Mucosa of gallbladder (tissue), 1 donor: Measurements from ENCODE around the gene GSTA1. TPM values are rescaled to one million over a fixed set of nuclear protein-coding genes. Genes with fewer than 3 reads are reported as not detected.
A peak's percentile ranks its signal among the peaks of the same experiment; 100 is the strongest.
"Not testable (repeated sequence)": the region's sequence is repeated elsewhere in the genome, so short reads cannot be mapped to it uniquely, and the experiment has no call there.

Experiments
- DNase-seq: peaks from one replicate; pipeline ENCODE4 v3.0.0-alpha.2; 2020; ENCODE audit warnings: low spot score
- total RNA-seq: library from RNA; stranded (reverse); gene quantifications from one replicate; pipeline ENCODE4 v1.2.1, GENCODE V29; 2021
- donor health status: DM: no; HTN: no; CAD: no.

Gene GSTA1
- total RNA-seq, 1 donor from 2014 or later = 382 TPM

DNA sequence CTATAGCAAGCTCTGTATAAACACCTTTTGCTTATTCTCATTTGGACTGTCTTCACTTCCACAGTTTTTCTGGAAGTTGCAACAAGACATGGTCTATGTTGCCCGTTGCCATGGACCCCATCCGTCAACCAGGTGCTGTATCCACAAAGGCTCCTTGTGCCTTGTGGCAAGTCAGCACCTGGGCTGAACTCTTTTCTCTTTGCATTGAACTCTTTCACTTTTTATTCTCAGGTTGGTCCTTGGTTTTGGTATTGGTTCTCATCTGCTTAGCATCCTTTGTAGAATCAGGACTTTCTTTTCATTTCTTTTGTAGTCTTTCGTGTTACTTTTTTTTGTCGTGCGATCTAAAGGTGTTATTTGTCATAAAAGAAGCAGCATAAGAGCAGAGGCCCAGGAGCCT, 5.0 kb upstream of the GSTA1 start:
- no peak for DNase-seq

DNA sequence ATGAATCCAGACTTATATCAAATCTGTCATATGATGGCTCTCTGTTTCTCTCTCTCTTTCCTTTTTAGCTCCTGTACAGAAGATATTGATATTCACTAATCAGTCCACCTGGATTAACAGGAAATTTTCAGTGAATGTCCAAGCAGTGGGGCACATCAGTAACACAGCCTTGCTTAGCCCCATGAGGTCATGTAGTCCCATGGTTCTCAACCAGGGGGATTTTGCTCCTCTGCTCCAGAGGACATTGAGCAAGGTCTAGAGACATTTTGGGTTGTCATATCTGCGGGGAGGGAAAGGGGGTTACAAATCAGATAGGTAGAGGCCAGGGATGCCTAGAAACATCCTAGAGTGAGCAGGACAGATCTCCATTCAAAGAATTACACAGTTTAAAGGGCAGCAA, 810 bp downstream of the GSTA1 start:
- no peak for DNase-seq

DNA sequence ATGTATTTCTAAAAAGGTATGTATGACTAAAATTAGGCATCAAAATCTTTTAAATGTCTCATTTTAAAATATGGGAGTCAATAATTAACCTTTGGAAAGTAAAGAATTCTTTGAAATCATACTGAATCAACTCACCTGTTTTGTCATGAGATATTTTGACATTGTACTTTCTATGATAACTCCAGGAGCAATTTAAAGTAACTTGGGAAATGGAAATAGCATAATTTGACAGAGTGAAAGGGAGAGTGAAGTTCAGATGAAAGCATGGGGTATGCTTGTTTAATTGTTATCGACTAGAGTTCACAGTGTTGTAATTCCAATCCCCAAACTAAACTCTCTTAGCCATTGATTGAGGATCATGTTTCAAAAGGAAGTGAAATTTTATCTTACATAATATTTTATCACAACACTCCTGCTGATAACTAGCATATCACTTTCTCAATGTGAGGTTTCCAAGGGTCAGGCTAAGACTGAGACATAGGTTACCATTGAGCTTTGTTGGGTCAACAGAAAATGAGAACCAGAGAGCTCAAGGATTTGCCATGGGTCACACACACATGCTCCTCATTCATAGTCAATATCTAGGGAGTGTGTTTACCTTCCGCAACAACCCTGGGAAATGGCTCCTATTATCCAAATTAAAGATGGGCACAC, 2.3 kb downstream of the GSTA1 start:
- peak; percentile 22 for DNase-seq

DNA sequence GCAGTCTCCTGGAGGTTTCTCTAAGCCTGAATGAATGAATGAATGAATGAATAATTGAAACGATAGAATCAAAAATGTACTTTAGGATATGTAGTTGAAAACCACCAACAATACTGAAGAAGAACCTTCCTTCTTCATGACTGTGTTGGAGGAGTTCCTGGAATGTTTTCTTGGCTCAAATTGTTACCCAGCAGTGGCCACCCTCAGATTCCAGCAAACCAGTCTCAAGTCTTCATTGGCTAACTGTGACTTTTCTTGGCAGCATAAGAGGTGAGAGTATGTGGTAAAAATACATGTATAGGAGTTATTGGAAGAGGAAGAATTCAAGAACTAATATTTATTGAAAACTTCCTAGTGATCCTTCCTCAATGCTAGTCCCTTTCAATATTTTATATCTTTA, 4.3 kb downstream of the GSTA1 start:
- DNase-seq = not testable (repeated sequence)

DNA sequence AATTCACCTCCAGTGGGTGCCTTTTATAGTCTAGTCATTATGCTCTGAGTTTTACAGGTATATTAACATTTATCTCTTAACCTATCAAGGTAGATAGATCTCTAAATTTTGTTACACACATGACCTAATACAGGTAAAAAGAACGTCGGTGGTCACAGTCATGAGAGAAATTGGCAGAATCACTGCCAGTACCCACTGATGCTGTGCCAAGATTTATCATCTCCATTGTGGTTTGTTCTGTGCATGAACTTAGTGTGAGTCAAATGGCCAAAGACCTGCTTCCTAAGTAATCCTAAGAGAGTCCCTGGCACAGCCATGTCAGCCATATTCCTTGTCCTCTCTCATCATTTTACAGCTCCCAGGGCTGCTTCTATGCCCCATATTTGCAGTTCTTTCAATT, 9.2 kb downstream of the GSTA1 start:
- not testable (repeated sequence) for DNase-seq

DNA sequence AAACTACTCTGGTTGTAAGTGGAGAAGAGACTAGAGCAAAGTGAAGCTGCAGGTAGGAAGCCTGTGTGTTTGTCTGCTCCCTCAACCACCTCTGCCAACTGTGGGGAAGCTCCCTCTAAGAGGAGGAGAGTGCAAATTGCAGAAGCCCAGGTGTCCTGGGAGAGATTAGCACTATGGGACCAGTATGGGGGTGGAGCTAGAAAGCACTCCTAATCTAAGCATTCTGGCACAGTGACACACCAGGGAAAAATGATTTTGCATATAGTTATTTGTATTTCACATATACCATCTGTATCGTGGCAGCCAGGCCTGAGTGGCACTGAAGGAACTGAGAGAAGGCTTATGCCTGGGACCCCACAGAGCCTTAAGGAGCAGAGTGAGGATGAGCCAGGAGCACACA, 12.8 kb downstream of the GSTA1 start:
- DNase-seq = no peak

DNA sequence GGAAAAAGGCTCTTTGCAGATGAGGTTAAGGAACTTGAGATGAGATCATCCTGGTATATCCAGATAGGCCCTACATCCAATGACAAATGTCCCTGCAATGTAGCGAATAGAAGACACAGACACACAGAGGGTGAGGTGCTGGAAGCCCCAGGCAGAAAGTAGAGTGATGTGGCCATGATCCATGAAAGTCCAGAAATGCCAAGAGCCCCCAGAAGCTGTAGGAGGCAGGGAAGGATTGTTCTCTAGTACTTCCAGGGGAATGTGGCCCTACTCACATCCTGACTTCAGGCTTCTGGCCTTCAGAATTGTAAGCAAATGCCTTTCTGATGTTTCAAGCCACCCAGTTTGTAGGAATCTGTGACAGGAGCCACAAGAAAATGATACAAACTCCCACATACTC, 14.0 kb downstream of the GSTA1 start:
- not testable (repeated sequence) for DNase-seq

DNA sequence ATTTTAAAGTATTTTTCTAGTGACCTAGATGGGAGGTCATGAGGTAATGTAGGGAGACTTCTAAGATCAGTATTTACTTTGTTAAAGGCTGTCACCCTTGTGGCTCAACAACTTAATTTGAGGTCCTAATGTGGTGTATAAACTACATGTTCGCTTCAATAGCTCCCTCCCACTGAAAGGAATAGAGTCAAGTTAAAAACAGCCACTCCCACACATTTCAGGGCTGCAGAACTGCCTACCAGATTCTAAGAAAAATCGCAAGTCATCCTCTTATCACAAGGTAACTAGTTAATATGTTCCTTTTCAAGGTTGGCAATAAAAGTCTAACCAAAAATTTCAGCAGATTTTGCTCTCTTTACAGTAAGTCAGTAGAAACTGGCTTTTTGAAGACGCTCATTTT, 15.1 kb downstream of the GSTA1 start:
- no peak for DNase-seq

DNA sequence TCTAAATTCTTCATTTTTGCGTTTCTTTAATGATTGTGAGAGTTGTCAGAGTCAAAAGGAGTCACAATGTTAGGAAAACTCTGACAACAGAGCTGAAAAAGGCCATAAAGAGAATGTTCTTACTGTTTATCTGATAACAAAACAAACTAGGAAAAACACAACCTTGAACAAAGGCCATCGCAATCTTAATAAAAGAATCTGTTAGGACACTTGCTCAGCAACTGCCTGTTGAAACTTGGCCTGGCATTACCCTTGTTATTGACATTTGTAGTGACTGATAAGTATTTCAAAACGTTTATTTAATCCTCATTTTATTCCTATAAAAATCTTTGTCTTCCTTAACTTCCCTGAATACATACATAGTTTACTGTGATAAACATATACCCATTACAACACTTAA, 15.7 kb downstream of the GSTA1 start:
- no peak for DNase-seq

DNA sequence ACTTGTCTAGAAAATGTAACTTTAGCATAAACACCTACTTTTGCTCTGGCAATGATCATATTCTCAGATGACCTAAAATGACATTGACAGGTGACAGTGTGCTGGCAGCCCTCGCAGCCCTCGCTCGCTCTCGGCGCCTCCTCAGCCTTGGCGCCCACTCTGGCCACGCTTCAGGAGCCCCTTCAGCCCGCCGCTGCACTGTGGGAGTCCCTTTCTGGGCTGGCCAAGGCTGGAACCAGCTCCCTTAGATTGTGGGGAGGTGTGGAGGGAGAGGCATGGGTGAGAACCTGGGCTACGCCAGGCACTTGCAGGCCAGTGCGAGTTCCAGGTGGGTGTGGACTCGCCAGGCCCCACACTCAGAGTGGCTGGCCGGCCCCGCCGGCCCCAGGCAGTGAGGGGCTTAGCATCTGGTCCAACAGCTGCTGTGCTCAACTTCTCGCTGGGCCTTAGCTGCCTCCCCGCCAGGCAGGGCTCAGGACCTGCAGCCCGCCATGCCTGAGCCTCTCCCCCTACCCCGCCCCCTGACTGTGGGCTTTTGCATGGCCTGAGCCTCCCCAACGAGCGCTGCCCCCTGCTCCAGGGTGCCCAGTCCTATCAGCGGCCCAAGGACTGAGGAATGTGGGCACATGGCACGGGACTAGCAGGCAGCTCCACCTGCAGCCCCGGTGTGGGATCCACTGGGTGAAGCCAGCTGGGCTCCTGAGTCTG, 17.2 kb downstream of the GSTA1 start:
- no peak for DNase-seq

DNA sequence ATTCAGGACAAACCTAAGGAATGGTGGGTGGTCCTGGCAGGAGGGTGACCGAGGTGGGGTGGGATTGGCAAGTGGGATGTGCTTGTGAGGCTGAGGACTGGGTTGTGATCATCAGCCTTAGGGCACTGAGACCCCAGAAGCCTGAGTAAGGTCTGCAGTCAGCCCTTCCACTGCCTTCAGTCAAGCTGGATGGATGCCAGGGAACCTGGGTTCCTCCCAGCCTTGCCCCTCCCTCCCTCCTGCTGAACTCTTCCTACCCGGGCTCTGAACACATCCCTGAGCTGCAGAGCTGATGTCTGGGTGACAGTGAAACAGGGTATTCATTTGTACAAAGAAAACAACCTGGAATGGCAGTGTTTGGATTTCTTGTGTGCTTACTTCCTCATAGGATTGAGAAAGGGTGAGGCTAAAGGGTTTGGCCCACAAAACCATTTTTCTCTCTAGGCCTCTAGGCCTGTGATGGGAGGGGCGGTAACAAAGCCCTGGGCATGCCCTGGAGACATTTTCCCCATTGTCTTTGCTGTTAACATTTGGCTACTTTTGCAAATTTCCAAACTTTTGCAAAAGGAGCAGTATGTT, 20.8 kb downstream of the GSTA1 start:
- peak; percentile 41 for DNase-seq

DNA sequence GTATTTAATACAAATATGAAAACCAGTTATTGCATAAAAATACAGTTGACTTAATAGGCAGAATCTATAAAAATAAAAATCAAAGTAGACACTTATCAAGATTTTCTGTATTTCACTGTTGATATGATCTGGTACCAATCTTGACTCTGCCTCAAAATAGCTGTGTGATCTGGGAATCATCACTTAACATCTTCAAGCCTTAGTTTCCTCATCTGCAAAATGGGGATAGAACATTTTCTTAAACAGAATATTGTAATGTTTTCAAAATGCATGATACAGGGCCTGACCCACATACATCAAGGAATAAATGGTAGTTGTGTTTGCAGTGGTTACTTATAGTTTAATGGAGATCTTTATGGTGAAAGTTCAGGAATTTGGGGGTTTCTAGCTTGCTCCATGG, 21.4 kb downstream of the GSTA1 start:
- DNase-seq = not testable (repeated sequence)

DNA sequence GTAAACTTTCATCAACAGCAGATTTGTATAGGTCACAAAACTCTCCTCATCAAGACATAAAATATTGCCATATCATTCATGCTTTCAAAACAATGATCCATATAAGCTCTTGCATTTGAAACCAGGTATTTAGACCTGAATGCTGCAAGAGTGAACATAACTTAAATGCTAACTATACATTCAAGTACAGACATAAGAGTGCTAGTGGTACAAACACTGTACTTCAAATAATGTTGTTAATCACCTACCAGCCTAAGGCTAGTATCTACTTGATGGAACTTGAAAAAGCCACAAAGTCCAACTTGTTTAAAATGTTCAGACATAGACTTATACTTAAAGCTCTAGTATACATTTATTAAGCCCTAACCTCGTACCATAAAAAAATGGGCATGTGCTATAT, 24.4 kb downstream of the GSTA1 start:
- no peak for DNase-seq

DNA sequence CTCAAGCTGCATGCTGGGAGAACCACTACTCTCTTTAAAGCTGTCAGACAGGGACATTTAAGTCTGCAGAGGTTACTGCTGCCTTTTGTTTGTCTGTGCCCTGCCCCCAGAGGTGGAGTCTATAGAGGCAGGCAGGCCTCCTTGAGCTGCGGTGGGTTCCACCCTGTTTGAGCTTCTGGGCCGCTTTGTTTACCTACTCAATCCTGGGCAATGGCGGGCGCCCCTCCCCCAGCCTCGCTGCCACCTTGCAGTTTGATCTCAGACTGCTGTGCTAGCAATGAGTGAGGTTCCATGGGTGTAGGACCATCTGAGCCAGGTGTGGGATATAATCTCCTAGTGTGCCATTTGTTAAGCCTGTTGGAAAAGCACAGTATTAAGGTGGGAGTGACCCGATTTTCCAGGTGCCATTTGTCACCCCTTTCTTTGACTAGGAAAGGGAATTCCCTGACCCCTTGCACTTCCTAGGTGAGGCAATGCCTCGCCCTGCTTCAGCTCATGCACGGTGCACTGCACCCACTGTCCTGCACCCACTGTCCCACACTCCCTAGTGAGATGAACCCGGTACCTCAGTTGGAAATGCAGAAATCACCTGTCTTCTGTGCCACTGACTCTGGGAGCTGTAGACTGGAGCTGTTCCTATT, 26.8 kb downstream of the GSTA1 start:
- DNase-seq = not testable (repeated sequence)

DNA sequence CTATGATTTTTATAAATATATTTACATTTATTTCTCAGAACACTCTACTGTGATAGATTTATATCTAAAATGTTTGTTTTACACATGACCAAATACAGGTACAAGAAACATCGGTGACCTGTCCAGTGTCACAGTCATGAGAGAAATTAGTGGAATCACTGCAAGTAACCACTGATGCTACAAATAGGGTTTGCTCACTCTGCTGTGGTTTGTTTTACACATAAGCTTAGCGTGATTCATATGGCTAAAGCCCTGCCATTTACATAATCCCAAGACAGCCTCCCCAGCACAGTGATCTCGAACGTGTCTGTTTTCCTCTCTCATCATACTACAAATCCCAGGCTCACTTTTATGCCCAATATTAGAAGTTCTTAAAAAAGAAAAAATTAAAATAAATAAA, 34.2 kb downstream of the GSTA1 start:
- not testable (repeated sequence) for DNase-seq

DNA sequence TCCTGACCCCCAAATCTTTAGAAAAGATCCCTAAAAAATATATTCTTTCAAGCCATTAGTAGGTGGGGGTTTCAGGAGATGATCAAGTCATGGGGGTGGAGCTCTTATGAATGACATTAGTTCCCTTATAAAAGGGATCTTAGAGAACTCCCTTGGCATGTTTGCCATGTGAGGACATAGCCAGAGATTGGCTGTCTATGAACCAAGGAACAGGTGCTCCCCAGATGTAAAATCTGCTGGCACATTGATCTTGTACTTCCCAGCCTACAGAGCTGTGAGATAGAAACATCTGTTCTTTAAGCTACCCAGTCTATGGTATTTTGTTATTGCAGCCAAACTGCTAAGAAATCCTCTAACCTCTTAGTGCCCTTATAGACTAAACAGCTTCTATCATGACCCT, 36.0 kb downstream of the GSTA1 start:
- DNase-seq = not testable (repeated sequence)

DNA sequence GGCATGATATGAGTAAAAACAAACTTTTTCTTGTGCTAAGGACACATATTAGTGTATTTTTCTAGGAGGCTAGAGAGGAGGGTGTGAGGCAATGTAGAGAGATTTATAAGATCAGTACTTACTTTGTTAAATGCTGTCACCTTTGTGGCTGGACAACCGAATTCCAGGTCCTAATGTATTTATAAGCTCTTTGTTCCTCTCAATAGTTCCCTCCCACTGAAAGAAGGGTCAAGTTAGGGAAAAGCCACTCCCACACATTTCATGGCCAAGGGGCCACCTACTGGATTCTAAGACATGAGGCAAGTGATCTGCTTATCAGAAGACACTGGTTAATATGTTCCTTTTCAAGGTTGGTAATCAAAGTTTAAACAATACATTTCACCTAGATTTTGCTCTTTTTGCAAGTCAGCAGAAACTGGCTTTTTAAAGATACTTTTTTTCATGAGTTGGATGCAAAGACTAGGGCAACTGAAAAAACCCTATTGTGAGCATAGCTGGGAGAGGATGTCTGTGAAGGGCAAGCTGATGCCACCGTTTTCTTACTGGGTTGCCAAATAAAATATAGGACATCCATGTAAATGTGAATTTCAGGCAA, 40.2 kb downstream of the GSTA1 start, which contains the start of gene GSTA2:
Gene GSTA2 (minus strand): TSS at position 154 of the 595 bp plus-strand sequence. CDS start 5,528 bp downstream, outside the sequence.
- peak; percentile 83 for DNase-seq

DNA sequence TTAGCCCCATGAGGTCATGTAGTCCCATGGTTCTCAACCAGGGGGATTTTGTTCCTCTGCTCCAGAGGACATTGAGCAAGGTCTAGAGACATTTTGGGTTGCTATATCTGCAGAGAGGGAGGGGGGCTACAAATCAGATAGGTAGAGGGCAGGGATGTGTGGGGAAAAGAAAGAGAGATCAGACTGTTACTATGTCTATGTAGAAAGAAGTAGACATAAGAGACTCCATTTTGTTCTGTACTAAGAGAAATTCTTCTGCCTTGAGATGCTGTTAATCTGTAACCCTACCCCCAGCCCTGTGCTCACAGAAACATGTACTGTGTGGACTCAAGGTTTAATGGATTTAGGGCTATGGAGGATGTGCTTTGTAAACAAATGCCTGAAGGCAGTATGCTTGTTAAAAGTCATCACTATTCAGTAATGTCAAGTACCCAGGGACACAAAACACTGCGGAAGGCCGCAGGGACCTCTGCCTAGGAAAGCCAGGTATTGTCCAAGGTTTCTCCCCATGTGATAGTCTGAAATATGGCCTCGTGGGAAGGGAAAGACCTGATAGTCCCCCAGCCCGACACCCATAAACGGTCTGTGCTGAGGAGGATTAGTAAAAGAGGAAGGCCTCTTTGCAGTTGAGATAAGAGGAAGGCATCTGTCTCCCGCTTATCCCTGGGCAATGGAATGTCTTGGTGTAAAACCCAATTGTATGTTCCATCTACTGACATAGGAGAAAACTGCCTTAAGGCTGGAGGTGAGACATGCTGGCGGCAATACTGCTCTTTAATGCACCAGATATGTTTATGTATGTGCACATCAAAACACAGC, 41.7 kb downstream of the GSTA1 start:
- DNase-seq = not testable (repeated sequence)

DNA sequence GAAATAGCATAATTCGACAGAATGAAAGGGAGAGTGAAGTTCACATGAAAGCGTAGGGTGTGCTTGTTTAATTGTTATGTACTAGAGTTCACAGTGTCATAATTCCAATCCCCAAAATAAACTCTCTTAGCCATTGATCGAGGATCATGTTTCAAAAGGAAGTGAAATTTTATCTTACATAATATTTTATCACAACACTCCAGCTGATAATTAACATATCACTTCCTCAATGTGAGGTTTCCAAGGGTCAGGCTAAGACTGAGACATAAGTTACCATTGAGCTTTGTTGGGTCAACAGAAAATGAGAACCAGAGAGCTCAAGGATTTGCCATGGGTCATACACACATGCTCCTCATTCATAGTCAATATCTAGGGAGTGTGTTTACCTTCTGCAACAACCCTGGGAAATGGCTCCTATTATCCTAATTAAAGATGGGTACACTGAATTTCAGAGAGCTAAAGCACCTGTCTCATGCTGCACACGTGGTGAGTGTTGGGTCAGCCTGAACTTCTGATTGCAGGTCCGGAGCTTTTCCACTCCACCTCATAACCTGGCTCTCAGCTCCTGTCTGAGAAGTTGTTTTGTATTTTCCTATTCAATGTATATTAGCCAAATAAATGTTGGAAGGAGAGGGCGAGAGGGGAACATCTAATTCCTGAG, 43.4 kb downstream of the GSTA1 start:
- DNase-seq = peak; percentile 50

DNA sequence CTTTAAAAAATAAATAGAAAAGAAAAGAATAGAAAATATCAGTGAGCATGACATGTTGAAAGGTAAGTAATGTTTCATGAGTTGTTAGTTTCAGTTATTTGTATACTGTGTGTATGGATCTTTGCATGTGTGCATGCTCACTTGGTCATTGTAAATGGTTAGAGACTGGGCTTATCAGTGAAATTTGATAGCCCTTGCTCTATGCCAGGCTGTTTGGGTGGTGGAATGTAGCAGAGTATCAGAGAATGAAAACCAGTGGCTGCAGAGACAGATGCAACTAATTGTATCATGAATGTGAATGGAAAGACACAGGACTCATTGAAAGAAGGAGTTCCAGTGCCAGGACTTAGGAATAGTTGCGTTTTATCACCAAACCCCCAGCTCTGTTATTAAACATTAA, 44.5 kb downstream of the GSTA1 start:
- no peak for DNase-seq
